ES-I3 (cell line): ENCODE data around the gene OR52B6.
A peak's percentile ranks its signal among the peaks of the same experiment; 100 is the strongest.
"Not testable (repeated sequence)": the region's sequence is repeated elsewhere in the genome, so short reads cannot be mapped to it uniquely, and the experiment has no call there.

Source experiments
- H3K36me3 ChIP-seq: 2 replicates; pipeline ENCODE4 v1.6.1; 2013; ENCODE audit warnings: mild to moderate bottlenecking, low read length, control low read depth, moderate library complexity; ENCODE audit not compliant: insufficient read depth
- H3K4me1 ChIP-seq: 2 replicates; pipeline ENCODE4 v1.6.1; 2013; ENCODE audit warnings: mild to moderate bottlenecking, control low read depth, low read length; ENCODE audit not compliant: insufficient read depth
- H3K9ac ChIP-seq: 2 replicates; pipeline ENCODE4 v1.6.1; 2013; ENCODE audit warnings: low read depth, mild to moderate bottlenecking, low read length, moderate library complexity
- H3K9me3 ChIP-seq: 2 replicates; pipeline ENCODE4 v1.6.1; 2013; ENCODE audit warnings: mild to moderate bottlenecking, low read length, moderate library complexity; ENCODE audit not compliant: control insufficient read depth, insufficient read depth

The OR52B6 gene

GRCh38 chr11:5575152-5575551, 5.5 kb upstream of the OR52B6 start:
- H3K4me1 ChIP-seq, result no peaks in the 10 kb centered on the region
- H3K9ac ChIP-seq, result no peak overlapping the region
- no peaks in the 10 kb centered on the region for H3K36me3 ChIP-seq
- no peaks in the 10 kb centered on the region for H3K9me3 ChIP-seq

GRCh38 chr11:5577101-5577500, 3.6 kb upstream of the OR52B6 start:
- Histone ChIP-seq H3K4me1 (no peaks in the 10 kb centered on the region), H3K36me3 (no peaks in the 10 kb centered on the region), H3K9ac (no peak overlapping the region), H3K9me3 (no peaks in the 10 kb centered on the region)

- no peak overlapping the region for H3K9ac ChIP-seq
- H3K4me1 ChIP-seq, result no peaks in the 10 kb centered on the region
- no peaks in the 10 kb centered on the region for H3K9me3 ChIP-seq
- no peaks in the 10 kb centered on the region for H3K36me3 ChIP-seq
These were observed 337 bp downstream of the OR52B6 start for GRCh38 chr11:5581014-5581413.

GRCh38 chr11:5584458-5584857, 3.8 kb downstream of the OR52B6 start:
- H3K36me3 ChIP-seq, H3K9me3 ChIP-seq, H3K9ac ChIP-seq, H3K4me1 ChIP-seq: not testable (repeated sequence)

- not testable (repeated sequence) for H3K9me3 ChIP-seq, H3K4me1 ChIP-seq, H3K9ac ChIP-seq, H3K36me3 ChIP-seq
These were observed 9.2 kb downstream of the OR52B6 start for GRCh38 chr11:5589906-5590305.

- Histone ChIP-seq H3K9me3 (no peaks in the 10 kb centered on the region), H3K9ac (no peak overlapping the region), H3K36me3 (no peaks in the 10 kb centered on the region), H3K4me1 (no peaks in the 10 kb centered on the region)
These were observed 10.9 kb downstream of the OR52B6 start for GRCh38 chr11:5591613-5592012.

- no peaks in the 10 kb centered on the region for H3K36me3 ChIP-seq
- no peak overlapping the region for H3K9ac ChIP-seq
- H3K4me1 ChIP-seq, result no peaks in the 10 kb centered on the region
- no peaks in the 10 kb centered on the region for H3K9me3 ChIP-seq
These were observed 11.9 kb downstream of the OR52B6 start for GRCh38 chr11:5592615-5593014.

GRCh38 chr11:5593146-5593545, 12.5 kb downstream of the OR52B6 start:
- no peak overlapping the region for H3K9ac ChIP-seq
- no peaks in the 10 kb centered on the region; the same call in 1 of the 2 replicates for H3K4me1 ChIP-seq
- no peaks in the 10 kb centered on the region for H3K36me3 ChIP-seq
- no peaks in the 10 kb centered on the region for H3K9me3 ChIP-seq

- Histone ChIP-seq H3K36me3 (no peaks in the 10 kb centered on the region), H3K4me1 (no peaks in the 10 kb centered on the region; the same call in 1 of the 2 replicates), H3K9me3 (no peaks in the 10 kb centered on the region), H3K9ac (peak within 1 kb of the TSS; percentile 94)
These were observed 16.0 kb downstream of the OR52B6 start, which contains the start of gene TRIM6 for GRCh38 chr11:5596607-5597201. TRIM6 (plus strand) TSS chr11:5596637; CDS start chr11:5596898, 261 bp downstream.

GRCh38 chr11:5597953-5598352, 17.3 kb downstream of the OR52B6 start:
- peaks cover 2% of the 10 kb centered on the region; the same call in 1 of the 2 replicates for H3K4me1 ChIP-seq
- H3K36me3 ChIP-seq, result no peaks in the 10 kb centered on the region
- H3K9me3 ChIP-seq, result no peaks in the 10 kb centered on the region
- H3K9ac ChIP-seq, result no peak overlapping the region; the same call in 1 of the 2 replicates

GRCh38 chr11:5600374-5600851, 19.7 kb downstream of the OR52B6 start:
- Histone ChIP-seq H3K9me3 (no peaks in the 10 kb centered on the region), H3K9ac (no peak overlapping the region), H3K4me1 (peaks cover 2% of the 10 kb centered on the region; the same call in 1 of the 2 replicates), H3K36me3 (peaks cover 6% of the 10 kb centered on the region; the same call in 1 of the 2 replicates)

- not testable (repeated sequence) for H3K4me1 ChIP-seq, H3K9ac ChIP-seq, H3K9me3 ChIP-seq
- H3K36me3 ChIP-seq, result peaks cover 12% of the 10 kb centered on the region
These were observed 22.1 kb downstream of the OR52B6 start for GRCh38 chr11:5602791-5603190.

- Histone ChIP-seq H3K9me3 (no peaks in the 10 kb centered on the region), H3K36me3 (peaks cover 12% of the 10 kb centered on the region), H3K4me1 (0 out of 2 replicates have a peak, but pooled peaks cover 2% of the 10 kb centered on the region), H3K9ac (no peak overlapping the region)
These were observed 22.6 kb downstream of the OR52B6 start for GRCh38 chr11:5603326-5603725.

- no peak overlapping the region for H3K9ac ChIP-seq
- peaks cover 14% of the 10 kb centered on the region for H3K36me3 ChIP-seq
- H3K9me3 ChIP-seq, result no peaks in the 10 kb centered on the region
- H3K4me1 ChIP-seq, result 0 out of 2 replicates have a peak, but pooled peaks cover 2% of the 10 kb centered on the region
These were observed 24.2 kb downstream of the OR52B6 start for GRCh38 chr11:5604896-5605295.

- peaks cover 22% of the 10 kb centered on the region for H3K36me3 ChIP-seq
- H3K9ac ChIP-seq, result no peak overlapping the region
- H3K9me3 ChIP-seq, result no peaks in the 10 kb centered on the region
- 0 out of 2 replicates have a peak, but pooled peaks cover 2% of the 10 kb centered on the region for H3K4me1 ChIP-seq
These were observed 25.2 kb downstream of the OR52B6 start for GRCh38 chr11:5605849-5606248.
